MM.1S (cell line): ENCODE results near the gene OR14A2.

Source experiments
- DNase-seq: peaks from one replicate; pipeline ENCODE4 v3.0.0-alpha.2; 2015
- H2AFZ ChIP-seq: fragments of 300-600 bp; sonication (generic); 2 replicates; pipeline ENCODE4 v1.6.0; 2016; ENCODE audit warnings: antibody characterized with exemption, low read length
- H3F3A ChIP-seq: fragments of 300-600 bp; sonication (generic); 2 replicates; pipeline ENCODE4 v1.6.1; 2016; ENCODE audit warnings: mild to moderate bottlenecking, antibody characterized with exemption, low read length, moderate library complexity, mixed read lengths; ENCODE audit not compliant: insufficient read depth
- H3K27ac ChIP-seq: fragments of 300-600 bp; sonication (generic); 2 replicates; pipeline ENCODE4 v1.5.1; 2016; ENCODE audit warnings: mild to moderate bottlenecking, low read length
- H3K27me3 ChIP-seq: fragments of 300-600 bp; sonication (generic); replicated peaks from 2 replicates; pipeline ENCODE4 v1.6.0; 2016; ENCODE audit warnings: low read length; ENCODE audit not compliant: insufficient read depth
- H3K36me3 ChIP-seq: fragments of 300-600 bp; sonication (generic); replicated peaks from 2 replicates; pipeline ENCODE4 v1.6.1; 2016; ENCODE audit warnings: mild to moderate bottlenecking, low read length, mixed read lengths; ENCODE audit not compliant: insufficient read depth
- H3K4me1 ChIP-seq: fragments of 300-600 bp; sonication (generic); 2 replicates; pipeline ENCODE4 v1.6.1; 2016; ENCODE audit warnings: low read length, mixed read lengths
- H3K4me2 ChIP-seq: fragments of 300-600 bp; sonication (generic); 2 replicates; pipeline ENCODE4 v1.6.0; 2016; ENCODE audit warnings: low read depth, low read length
- H3K4me3 ChIP-seq: fragments of 300-600 bp; sonication (generic); 2 replicates; pipeline ENCODE4 v1.5.1; 2016; ENCODE audit warnings: low read length, mixed read lengths
- H3K79me2 ChIP-seq: fragments of 300-600 bp; sonication (generic); 2 replicates; pipeline ENCODE4 v1.6.1; 2016; ENCODE audit warnings: mixed run types, low read length, mixed read lengths
- H3K9ac ChIP-seq: fragments of 300-600 bp; sonication (generic); 2 replicates; pipeline ENCODE4 v1.6.1; 2016; ENCODE audit warnings: low read length, mixed read lengths
- H3K9me2 ChIP-seq: fragments of 300-600 bp; sonication (generic); replicated peaks from 2 replicates; pipeline ENCODE4 v1.6.1; 2016; ENCODE audit warnings: mild to moderate bottlenecking, low read length, mixed read lengths; ENCODE audit not compliant: insufficient read depth
- H3K9me3 ChIP-seq: fragments of 300-600 bp; sonication (generic); replicated peaks from 2 replicates; pipeline ENCODE4 v1.6.1; 2016; ENCODE audit warnings: mild to moderate bottlenecking, low read length, mixed read lengths; ENCODE audit not compliant: insufficient read depth
- H4K20me1 ChIP-seq: fragments of 300-600 bp; sonication (generic); 2 replicates; pipeline ENCODE4 v1.6.1; 2016; ENCODE audit warnings: mild to moderate bottlenecking, low read length, moderate library complexity, mixed read lengths; ENCODE audit not compliant: insufficient read depth
- EZH2 ChIP-seq: fragments of 300-600 bp; sonication (generic); optimal IDR thresholded peaks from 2 replicates; pipeline ENCODE3; 2017; ENCODE audit warnings: low read depth, mild to moderate bottlenecking, antibody characterized with exemption, low read length, mixed read lengths

OR14A2 gene

GRCh38 chr1:247679639-247680038 lies 68.3 kb downstream of the OR14A2 start, which contains the start of gene OR13G1:
Gene OR13G1 (minus strand): TSS chr1:247679739. CDS start chr1:247673041, 6,698 bp downstream.
- Histone ChIP-seq H3K36me3 (no peaks in the 10 kb centered on the region), H3K4me3 (no peak within 1 kb of the TSS), H4K20me1 (no peaks in the 10 kb centered on the region), H3K9ac (no peak within 1 kb of the TSS), H3K79me2 (no peaks in the 10 kb centered on the region), H3K9me2 (no peaks in the 10 kb centered on the region), H3F3A (no peaks in the 10 kb centered on the region), H3K4me1 (no peaks in the 10 kb centered on the region), H3K4me2 (no peak within 1 kb of the TSS), H2AFZ (no peak within 1 kb of the TSS), H3K27ac (no peak within 1 kb of the TSS), H3K9me3 (no peaks in the 10 kb centered on the region), H3K27me3 (no peaks in the 10 kb centered on the region)
- DNase-seq = no peak
- no peak for TF ChIP-seq EZH2
